ENCODE data around the gene RC3H2. TPM values are rescaled to one million over a fixed set of nuclear protein-coding genes. Genes with fewer than 3 reads are reported as not detected.

The RC3H2 gene
- total RNA-seq, 2 donors from 2014 or later = 34.4 to 44.9 TPM

GRCh38 chr9:122808141-122808540 is 97.0 kb downstream of the RC3H2 start:
- Histone ChIP-seq H3K9me3 (no peaks in the 10 kb centered on the region), H3K27ac (no peak overlapping the region), H3K4me3 (no peak overlapping the region), H3K9ac (ENCODE audit: low read depth in 2 of 2, low read length in 2 of 2) (no peak overlapping the region), H3K36me3 (no peaks in the 10 kb centered on the region), H3K27me3 (no peaks in the 10 kb centered on the region), H3K4me1 (no peaks in the 10 kb centered on the region)
- intact Hi-C loops (cut with DNase I) = loop anchor here (10.0 kb wide), 1 partner anchor 683 kb away; no protein-coding TSS in a partner anchor
- no peak for TF ChIP-seq CTCF (IDR thresholded peaks at IDR 0.05)
- no peak for DNase-seq

GRCh38 chr9:122807271-122807900 is 97.8 kb downstream of the RC3H2 start:
- no peaks in the 10 kb centered on the region for H3K27me3 ChIP-seq
- no peaks in the 10 kb centered on the region for H3K36me3 ChIP-seq
- no peak overlapping the region for H3K27ac ChIP-seq
- no peaks in the 10 kb centered on the region for H3K4me1 ChIP-seq
- intact Hi-C loops (cut with DNase I) = loop anchor here (10.0 kb wide), 1 partner anchor 683 kb away; no protein-coding TSS in a partner anchor
- no peak overlapping the region for H3K4me3 ChIP-seq
- no peak overlapping the region for H3K9ac ChIP-seq (ENCODE audit: low read depth in 2 of 2, low read length in 2 of 2)
- H3K9me3 ChIP-seq = no peaks in the 10 kb centered on the region
- no peak for TF ChIP-seq CTCF (IDR thresholded peaks at IDR 0.05)
- DNase-seq = no peak

- Histone ChIP-seq H3K4me1 (no peaks in the 10 kb centered on the region), H3K36me3 (no peaks in the 10 kb centered on the region), H3K27ac (no peak overlapping the region), H3K9ac (ENCODE audit: low read depth in 2 of 2, low read length in 2 of 2) (no peak overlapping the region), H3K27me3 (no peaks in the 10 kb centered on the region), H3K4me3 (no peak overlapping the region), H3K9me3 (no peaks in the 10 kb centered on the region)
- TF ChIP-seq CTCF (IDR thresholded peaks at IDR 0.05) = no peak
- intact Hi-C loops (cut with DNase I) = loop anchor here (10.0 kb wide), 1 partner anchor 682 kb away; no protein-coding TSS in a partner anchor
- DNase-seq = no peak
These were observed 98.5 kb downstream of the RC3H2 start for GRCh38 chr9:122806661-122807060.

DNA sequence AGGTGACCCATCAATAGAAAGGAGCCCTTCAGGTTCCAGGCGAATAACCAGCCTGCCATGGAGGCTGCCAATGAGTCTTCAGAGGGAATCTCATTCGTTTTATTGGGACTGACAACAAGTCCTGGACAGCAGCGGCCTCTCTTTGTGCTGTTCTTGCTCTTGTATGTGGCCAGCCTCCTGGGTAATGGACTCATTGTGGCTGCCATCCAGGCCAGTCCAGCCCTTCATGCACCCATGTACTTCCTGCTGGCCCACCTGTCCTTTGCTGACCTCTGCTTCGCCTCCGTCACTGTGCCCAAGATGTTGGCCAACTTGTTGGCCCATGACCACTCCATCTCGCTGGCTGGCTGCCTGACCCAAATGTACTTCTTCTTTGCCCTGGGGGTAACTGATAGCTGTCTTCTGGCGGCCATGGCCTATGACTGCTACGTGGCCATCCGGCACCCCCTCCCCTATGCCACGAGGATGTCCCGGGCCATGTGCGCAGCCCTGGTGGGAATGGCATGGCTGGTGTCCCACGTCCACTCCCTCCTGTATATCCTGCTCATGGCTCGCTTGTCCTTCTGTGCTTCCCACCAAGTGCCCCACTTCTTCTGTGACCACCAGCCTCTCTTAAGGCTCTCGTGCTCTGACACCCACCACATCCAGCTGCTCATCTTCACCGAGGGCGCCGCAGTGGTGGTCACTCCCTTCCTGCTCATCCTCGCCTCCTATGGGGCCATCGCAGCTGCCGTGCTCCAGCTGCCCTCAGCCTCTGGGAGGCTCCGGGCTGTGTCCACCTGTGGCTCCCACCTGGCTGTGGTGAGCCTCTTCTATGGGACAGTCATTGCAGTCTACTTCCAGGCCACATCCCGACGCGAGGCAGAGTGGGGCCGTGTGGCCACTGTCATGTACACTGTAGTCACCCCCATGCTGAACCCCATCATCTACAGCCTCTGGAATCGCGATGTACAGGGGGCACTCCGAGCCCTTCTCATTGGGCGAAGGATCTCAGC is 104.8 kb downstream of the RC3H2 start, which contains the start of gene OR1K1:
OR1K1 (plus strand) TSS at position 58 of the 995 bp plus-strand sequence; CDS start at position 58, 0 bp downstream.
- H3K27ac ChIP-seq = no peak within 1 kb of the TSS
- no peaks in the 10 kb centered on the region for H3K4me1 ChIP-seq
- intact Hi-C loops (cut with DNase I) = loop anchor here (10.0 kb wide), 1 partner anchor 676 kb away; no protein-coding TSS in a partner anchor
- no peaks in the 10 kb centered on the region for H3K27me3 ChIP-seq
- H3K4me3 ChIP-seq = no peak within 1 kb of the TSS
- no peak for DNase-seq
- H3K9ac ChIP-seq (ENCODE audit: low read depth in 2 of 2, low read length in 2 of 2) = no peak within 1 kb of the TSS
- no peaks in the 10 kb centered on the region for H3K9me3 ChIP-seq
- H3K36me3 ChIP-seq = no peaks in the 10 kb centered on the region
- no peak for TF ChIP-seq CTCF (IDR thresholded peaks at IDR 0.05)

- H3K36me3 ChIP-seq = no peaks in the 10 kb centered on the region
- no peaks in the 10 kb centered on the region for H3K4me1 ChIP-seq
- H3K9me3 ChIP-seq = no peaks in the 10 kb centered on the region
- no peak overlapping the region for H3K27ac ChIP-seq
- no peak for TF ChIP-seq CTCF (IDR thresholded peaks at IDR 0.05)
- intact Hi-C loops (cut with DNase I) = no loop called here
- DNase-seq = no peak
- H3K4me3 ChIP-seq = no peak overlapping the region
- H3K9ac ChIP-seq (ENCODE audit: low read depth in 2 of 2, low read length in 2 of 2) = no peak overlapping the region
- H3K27me3 ChIP-seq = no peaks in the 10 kb centered on the region
These were observed 107.7 kb downstream of the RC3H2 start for GRCh38 chr9:122797316-122798063.
